ENCODE measurements around the gene MYH14. TPM values are rescaled to one million over a fixed set of nuclear protein-coding genes. Genes with fewer than 3 reads are reported as not detected.

MYH14 gene
- total RNA-seq, 2 donors from 2014 or later = 2.6 to 11.1 TPM

- no peak for DNase-seq (ENCODE audit: low spot score)
- H3K9me3 ChIP-seq = no peaks in the 10 kb centered on the region
- TF ChIP-seq CTCF (IDR thresholded peaks at IDR 0.05) = no peak
- H3K4me3 ChIP-seq = peak overlapping the region; percentile 73
- H3K27me3 ChIP-seq (replicated peaks; ENCODE audit: insufficient read depth) = no peaks in the 10 kb centered on the region
- no peaks in the 10 kb centered on the region for H3K36me3 ChIP-seq
- no peak for ATAC-seq (ENCODE audit: insufficient number of reproducible peaks, low FRiP score, low read depth)
- H3K4me1 ChIP-seq (ENCODE audit: control insufficient read depth in 1 of 2, low read depth in 2 of 2) = peaks cover 6 to 29% of the 10 kb centered on the region in 2 donors
- no peak overlapping the region for H3K27ac ChIP-seq
These were observed 633 bp downstream of the MYH14 start for GRCh38 chr19:50204081-50204428.

GRCh38 chr19:50204811-50205675, 1.6 kb downstream of the MYH14 start:
- H3K9me3 ChIP-seq = no peaks in the 10 kb centered on the region
- TF ChIP-seq CTCF (IDR thresholded peaks at IDR 0.05) = no peak
- H3K4me1 ChIP-seq (ENCODE audit: control insufficient read depth in 1 of 2, low read depth in 2 of 2) = peaks cover 6 to 23% of the 10 kb centered on the region in 2 donors
- no peak for DNase-seq (ENCODE audit: low spot score)
- no peaks in the 10 kb centered on the region for H3K27me3 ChIP-seq (replicated peaks; ENCODE audit: insufficient read depth)
- no peak overlapping the region for H3K27ac ChIP-seq
- no peaks in the 10 kb centered on the region for H3K36me3 ChIP-seq
- no peak for ATAC-seq (ENCODE audit: insufficient number of reproducible peaks, low FRiP score, low read depth)
- H3K4me3 ChIP-seq = peak overlapping the region; percentile 29

- no peak for TF ChIP-seq CTCF (IDR thresholded peaks at IDR 0.05)
- Histone ChIP-seq H3K4me3 (no peak overlapping the region), H3K9me3 (no peaks in the 10 kb centered on the region), H3K27me3 (replicated peaks; ENCODE audit: insufficient read depth) (no peaks in the 10 kb centered on the region), H3K4me1 (ENCODE audit: control insufficient read depth in 1 of 2, low read depth in 2 of 2) (peaks cover 6 to 23% of the 10 kb centered on the region in 2 donors), H3K36me3 (no peaks in the 10 kb centered on the region), H3K27ac (no peak overlapping the region)
- DNase-seq (ENCODE audit: low spot score) = no peak
- ATAC-seq (ENCODE audit: insufficient number of reproducible peaks, low FRiP score, low read depth) = no peak
These were observed 2.3 kb downstream of the MYH14 start for GRCh38 chr19:50205681-50206138.

GRCh38 chr19:50206191-50206590, 2.8 kb downstream of the MYH14 start:
- DNase-seq (ENCODE audit: low spot score) = no peak
- no peak for TF ChIP-seq CTCF (IDR thresholded peaks at IDR 0.05)
- Histone ChIP-seq H3K27ac (no peak overlapping the region), H3K9me3 (no peaks in the 10 kb centered on the region), H3K4me1 (ENCODE audit: control insufficient read depth in 1 of 2, low read depth in 2 of 2) (peaks cover 6 to 23% of the 10 kb centered on the region in 2 donors), H3K27me3 (replicated peaks; ENCODE audit: insufficient read depth) (no peaks in the 10 kb centered on the region), H3K4me3 (no peak overlapping the region), H3K36me3 (no peaks in the 10 kb centered on the region)
- no peak for ATAC-seq (ENCODE audit: insufficient number of reproducible peaks, low FRiP score, low read depth)

- Histone ChIP-seq H3K36me3 (no peaks in the 10 kb centered on the region), H3K27me3 (replicated peaks; ENCODE audit: insufficient read depth) (no peaks in the 10 kb centered on the region), H3K27ac (no peak overlapping the region), H3K9me3 (no peaks in the 10 kb centered on the region), H3K4me3 (no peak overlapping the region), H3K4me1 (ENCODE audit: control insufficient read depth in 1 of 2, low read depth in 2 of 2) (peaks cover 6 to 18% of the 10 kb centered on the region in 2 donors)
- DNase-seq (ENCODE audit: low spot score) = no peak
- no peak for ATAC-seq (ENCODE audit: insufficient number of reproducible peaks, low FRiP score, low read depth)
- TF ChIP-seq CTCF (IDR thresholded peaks at IDR 0.05) = no peak
These were observed 4.3 kb downstream of the MYH14 start for GRCh38 chr19:50207730-50208129.
